A172 (cell line): Measurements from ENCODE around the gene SERPINB10. TPM values are rescaled to one million over a fixed set of nuclear protein-coding genes. Genes with fewer than 3 reads are reported as not detected.

Experiments
- DNase-seq: peaks from one replicate; pipeline ENCODE4 v3.0.0-alpha.2; 2015; ENCODE audit warnings: low spot score
- total RNA-seq: library from RNA; depleted of rRNA; stranded (reverse); fragments of >200 nt; shearing (Covaris generic); gene quantifications from 2 replicates; pipeline ENCODE4 v1.2.3, GENCODE V29; 2014; rRNA removed

SERPINB10 gene
- total RNA-seq, 1 experiment from 2014 or later, result not detected

DNA sequence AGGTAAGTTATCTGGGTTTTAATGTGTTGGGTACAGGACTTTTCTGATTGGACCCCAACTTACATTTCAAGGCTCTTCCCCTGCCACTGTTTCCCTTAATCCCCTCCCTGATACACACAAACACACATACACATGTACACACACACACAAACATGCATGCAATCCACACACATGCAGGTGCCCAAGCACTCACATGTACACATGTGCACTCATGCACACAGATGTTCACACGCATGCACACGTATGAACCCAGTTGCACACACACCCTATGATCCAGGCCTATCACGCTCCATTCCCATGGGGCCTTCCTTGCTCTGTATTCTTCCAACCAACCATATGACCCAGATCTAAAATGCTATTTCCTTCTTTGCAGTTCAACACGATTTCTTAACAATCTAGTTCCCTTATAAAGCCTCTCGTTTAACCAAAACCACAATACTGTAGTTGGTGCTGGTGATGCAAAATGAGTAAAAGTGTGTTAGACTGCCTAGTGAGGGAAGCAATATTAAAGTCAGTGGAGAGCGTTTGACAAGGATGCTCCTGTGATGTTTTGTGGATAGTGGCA is 73.2 kb downstream of the SERPINB10 start:
- no peak for DNase-seq

DNA sequence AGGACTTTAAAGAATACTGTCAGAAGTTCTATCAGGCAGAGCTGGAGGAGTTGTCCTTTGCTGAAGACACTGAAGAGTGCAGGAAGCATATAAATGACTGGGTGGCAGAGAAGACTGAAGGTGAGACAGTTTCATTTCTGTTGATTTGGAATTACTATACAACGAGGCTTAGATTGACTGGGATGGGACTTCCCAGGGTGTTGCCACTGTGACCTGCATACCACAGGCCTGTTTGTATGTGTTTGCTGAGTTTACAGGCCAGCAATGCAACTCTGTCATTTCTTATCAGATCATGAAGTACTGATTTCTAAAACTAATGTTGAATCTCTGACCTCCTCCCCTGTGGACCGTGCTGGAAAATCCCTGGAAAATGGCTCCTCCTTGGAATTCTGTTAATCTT is 74.0 kb downstream of the SERPINB10 start:
- no peak for DNase-seq

DNA sequence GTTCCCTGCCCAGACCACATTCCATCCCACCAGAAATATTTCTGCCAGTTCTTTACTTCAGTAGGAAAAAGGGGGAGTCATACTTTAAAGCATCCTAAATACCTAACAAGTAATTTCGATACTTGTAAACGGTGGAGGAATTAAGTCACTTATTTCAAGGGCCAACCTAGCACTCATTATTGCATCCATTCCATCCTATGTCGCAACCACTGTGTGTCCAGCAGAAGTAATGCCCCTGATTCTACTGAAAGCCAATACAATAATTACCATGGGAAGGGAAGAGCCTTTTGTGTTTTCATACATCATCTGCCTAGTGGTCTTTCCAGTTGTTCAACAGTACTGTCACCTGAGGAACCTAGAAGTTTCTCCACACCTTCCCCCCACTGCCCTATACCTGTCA is 74.6 kb downstream of the SERPINB10 start:
- DNase-seq, result no peak

Other genes starting within 250 kb of the SERPINB10 start
- gene SERPINB3, start 246.1 kb upstream of the SERPINB10 start, total RNA-seq, result not detected in 2 replicates
- not detected in 2 replicates for gene SERPINB11, start 205.0 kb upstream of the SERPINB10 start, total RNA-seq
- gene SERPINB7, start 132.5 kb upstream of the SERPINB10 start, total RNA-seq, result 5.6 and 8.9 TPM in 2 replicates
- gene SERPINB2, start 20.3 kb upstream of the SERPINB10 start, total RNA-seq, result not detected in 2 replicates
- gene HMSD, start 41.3 kb downstream of the SERPINB10 start, total RNA-seq, result 0.12 TPM in 1 of 2 replicates, not detected in the other
- 3.3 and 10.9 TPM in 2 replicates for gene SERPINB8, start 62.1 kb downstream of the SERPINB10 start, total RNA-seq
- gene LINC00305, start 241.1 kb downstream of the SERPINB10 start, total RNA-seq, result not detected in 2 replicates